GM23248 (cell line): Measurements from ENCODE around the gene TEAD3.

Experiments used
- EZH2 ChIP-seq: fragments of 200-600 bp; sonication (generic); IDR thresholded peaks from 2 replicates; pipeline ENCODE4 v1.6.1; 2018; ENCODE audit warnings: antibody characterized with exemption, mild to moderate bottlenecking; ENCODE audit not compliant: insufficient read depth, poor library complexity, severe bottlenecking
- EZH2phosphoT487 ChIP-seq: fragments of 200-600 bp; sonication (generic); IDR thresholded peaks from 2 replicates; pipeline ENCODE4 v1.6.1; 2018; ENCODE audit warnings: antibody characterized with exemption, moderate library complexity, mild to moderate bottlenecking, low read depth; ENCODE audit not compliant: insufficient read depth

GRCh38 chr6:35483893-35484645 is 12.8 kb downstream of the TEAD3 start:
- TF ChIP-seq EZH2, result no peak
- TF ChIP-seq EZH2phosphoT487, result no peak
